ENCODE results near the gene ZNF837.
"Not testable (repeated sequence)": the region's sequence is repeated elsewhere in the genome, so short reads cannot be mapped to it uniquely, and the experiment has no call there.

ZNF837 gene

DNA sequence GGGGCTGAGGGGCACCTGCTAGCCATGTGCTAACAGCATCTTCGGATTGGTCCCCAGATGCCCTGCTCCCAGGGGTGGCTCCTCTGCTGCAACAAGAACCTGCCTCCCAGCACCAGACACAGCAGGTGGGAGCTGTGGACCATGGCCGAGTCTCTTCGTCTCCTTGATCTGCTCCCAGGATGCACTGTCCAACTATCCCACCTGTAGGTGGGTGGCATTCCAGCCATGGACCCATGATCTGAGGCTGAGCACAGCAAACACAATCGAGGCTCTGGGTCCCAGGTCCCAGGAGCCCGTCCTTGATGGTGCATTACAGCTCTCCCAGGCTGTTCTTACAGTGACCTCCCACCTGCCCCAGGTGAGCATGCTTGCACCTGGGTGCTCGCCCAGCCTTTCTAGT lies 1.6 kb downstream of the ZNF837 start:
- DNase-seq, result no peak
- intact Hi-C loops (cut with DNase I), result no loop called here

DNA sequence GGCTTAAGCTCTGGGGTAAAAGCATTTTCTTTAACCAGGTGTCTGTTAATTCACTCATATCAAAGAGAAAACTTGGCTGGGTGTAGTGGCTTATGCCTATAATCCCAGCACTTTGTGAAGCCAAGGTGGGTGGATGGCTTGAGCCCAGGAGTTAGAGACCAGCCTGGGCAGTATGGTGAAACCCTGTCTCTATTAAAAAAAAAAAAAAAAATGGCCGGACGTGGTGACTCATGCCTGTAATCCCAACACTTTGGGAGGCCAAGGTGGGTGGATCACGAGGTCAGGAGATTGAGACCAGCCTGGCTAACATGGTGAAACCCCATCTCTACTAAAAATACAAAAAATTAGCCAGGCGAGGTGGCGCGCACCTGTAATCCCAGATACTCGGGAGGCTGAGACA lies 4.1 kb downstream of the ZNF837 start:
- DNase-seq; intact Hi-C loops (cut with DNase I): not testable (repeated sequence)

DNA sequence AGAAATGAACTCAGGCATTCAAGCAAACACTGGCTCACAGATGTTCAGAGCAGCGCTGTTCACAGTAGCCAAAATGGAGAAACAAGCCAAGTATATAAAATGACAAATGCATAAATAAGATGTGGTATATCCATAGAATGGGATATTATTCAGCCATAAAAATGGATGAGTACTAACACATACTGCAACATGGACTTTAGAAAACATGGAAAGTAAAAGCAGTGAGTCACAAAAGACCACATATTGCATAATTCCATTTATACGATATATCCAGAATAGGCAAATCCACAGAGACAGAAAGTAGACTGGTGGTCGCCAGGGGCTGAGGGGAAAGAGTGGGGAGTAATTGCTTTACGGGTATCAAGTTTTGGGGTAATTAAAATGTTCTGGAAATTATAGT lies 6.6 kb downstream of the ZNF837 start:
- no peak for DNase-seq
- intact Hi-C loops (cut with DNase I), result no loop called here

DNA sequence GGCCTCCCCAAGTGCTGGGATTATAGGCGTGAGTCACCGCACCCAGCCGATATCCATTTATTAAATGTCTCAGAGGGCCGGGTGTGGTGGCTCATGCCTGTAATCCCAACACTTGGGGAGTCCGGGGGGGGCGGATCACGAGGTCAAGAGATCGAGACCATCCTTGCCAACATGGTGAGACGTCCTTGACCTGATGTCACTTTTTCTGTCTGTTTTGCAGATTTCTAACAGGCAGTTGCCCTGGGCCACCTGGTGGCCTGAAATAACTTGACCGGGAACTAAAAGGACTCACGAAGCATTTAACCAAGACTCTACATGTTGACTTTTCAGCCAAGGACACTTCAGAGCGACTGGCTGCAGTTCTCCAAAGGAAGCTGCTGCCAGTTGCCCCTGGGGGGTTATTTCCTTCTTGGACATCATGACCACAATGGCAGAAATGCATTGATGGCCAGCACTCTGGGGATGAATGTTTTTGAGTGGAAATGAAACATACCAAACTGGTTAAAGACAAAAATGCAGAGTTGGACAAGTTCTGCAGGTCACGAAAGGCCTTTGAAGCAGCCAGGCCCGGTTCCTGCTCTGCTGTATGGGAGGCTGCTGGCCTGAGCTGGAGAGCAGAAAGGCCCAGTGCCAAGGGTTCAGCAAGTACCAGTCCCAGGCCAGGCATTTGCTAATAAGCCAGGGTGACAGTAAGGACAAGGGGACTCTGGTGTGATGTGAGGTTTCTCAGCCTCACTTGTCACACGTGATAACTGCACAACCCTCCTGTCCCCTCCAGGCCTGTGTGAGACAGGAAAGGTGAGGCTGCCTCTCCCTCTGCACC lies 8.3 kb downstream of the ZNF837 start:
- intact Hi-C loops (cut with DNase I), result no loop called here
- DNase-seq, result no peak

DNA sequence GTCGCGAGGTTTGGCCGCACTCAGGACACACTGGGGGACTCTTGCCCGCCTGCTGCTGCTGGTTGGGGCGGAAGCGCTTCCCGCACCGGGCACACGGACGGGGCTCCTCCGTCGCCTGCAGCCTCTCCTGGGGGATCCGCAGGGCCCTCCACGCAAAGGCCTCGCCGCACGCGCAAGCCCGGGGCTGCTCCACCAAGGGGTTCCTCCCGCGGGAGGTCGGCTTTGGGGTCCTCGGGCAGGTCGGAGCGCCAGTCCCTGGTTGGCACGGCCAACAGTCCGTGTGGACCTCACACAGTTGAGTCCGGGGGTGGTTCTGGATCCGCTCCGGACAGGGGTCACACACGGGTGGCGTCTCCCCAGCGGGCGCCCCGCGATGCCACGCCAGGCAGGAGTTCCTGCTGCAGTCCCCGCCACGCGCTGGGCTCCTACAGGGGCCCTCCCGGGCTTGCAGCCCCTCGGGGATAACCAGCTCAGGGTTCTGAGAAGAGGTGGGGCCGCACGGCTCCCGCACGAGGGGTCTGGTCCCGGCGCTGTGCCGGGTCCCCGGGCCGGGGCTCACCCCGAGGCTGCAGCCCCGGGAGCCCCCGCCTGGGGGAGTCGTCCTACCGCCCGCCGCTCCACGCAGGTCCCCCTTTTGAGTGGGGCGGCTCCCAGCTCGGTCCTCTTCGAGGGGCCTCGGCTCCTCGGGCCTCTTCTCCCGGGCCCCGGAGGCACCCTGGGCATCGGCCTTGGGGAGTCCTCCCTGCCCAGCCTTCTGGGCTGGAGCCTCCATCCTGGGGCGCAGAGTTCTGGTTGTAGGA lies 12.1 kb downstream of the ZNF837 start:
- peak in 1 of 10 donors; percentile 86 for DNase-seq

DNA sequence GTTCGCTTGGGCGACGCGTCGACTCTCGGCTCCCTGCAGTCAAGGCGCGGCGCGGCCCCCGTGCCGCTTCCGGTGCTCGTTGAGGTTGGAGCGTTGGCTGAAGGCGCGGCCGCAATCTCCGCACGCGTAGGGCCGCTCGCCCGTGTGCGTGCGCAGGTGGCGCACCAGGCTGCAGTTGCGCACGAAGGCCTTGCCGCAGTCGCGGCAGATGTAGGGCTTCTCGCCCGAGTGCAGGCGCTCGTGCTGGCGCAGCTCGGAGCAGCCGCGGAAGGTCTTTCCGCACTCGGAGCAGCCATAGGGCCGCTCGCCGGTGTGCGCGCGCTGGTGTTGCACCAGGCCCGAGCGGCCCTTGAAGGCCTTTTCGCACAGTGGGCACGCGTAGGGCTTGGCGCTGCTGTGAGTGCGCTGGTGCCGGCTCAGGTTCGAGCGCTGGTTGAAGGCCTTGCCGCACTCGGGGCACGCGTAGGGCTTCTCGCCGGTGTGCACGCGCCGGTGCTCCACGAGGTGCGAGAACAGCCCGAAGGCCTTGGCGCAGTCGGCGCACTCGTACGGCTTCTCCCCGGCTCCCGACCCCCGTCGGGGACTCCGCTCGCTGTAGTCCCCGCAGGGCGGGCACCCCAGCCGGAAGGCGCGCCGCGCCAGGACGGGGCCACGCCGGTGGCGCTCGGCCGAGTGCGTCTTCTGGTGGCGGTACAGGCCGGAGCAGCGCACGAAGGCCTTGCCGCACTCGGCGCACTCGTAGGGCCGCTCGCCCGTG lies 13.0 kb downstream of the ZNF837 start:
- intact Hi-C loops (cut with DNase I), result no loop called here
- DNase-seq, result peak in 1 of 10 donors; percentile 77

More for the DNA sequence above, 12.1 kb downstream of the ZNF837 start:
- intact Hi-C loops (cut with DNase I), result no loop called here

DNA sequence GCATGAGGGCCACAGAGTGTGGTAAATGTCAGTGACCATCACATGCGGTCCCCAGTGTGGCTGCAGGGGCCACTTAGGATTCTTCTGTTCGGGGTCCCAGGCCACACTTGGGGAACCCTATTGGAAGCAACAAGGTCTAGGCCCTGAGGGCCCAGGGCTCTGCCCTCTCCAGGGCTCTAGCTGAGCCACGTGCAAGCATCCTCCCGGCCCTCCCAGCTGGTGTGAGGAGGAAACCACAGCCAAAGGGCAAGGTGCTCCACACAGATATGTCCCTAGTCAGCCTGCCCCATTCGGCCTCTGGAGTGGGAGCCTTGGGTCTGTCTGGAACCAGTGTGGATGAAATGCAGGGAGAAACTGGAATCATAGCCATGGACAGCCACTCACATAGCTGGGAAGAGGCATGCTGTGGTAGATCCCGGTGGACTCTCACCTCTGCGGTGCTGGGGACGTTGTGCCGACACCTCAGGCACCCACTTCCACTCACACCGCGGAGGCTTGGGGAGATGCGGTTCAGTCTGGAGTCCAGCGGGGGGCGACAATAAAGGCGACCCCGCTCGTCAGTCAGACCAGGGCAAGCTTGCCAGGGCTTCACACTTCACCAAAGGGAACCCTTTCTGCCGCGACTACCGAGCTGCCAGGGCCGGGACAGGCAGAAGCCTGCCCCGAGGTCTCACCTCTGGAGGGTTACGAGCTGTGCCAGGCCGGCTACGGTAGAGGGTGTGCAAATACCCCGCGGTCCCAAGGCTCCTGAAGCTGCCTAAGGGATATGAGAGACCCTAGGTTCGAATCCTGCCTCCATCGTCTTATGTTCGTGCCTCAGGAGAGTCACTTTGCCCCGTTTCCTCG lies 14.0 kb downstream of the ZNF837 start:
- peak in 1 of 10 donors; percentile 79 for DNase-seq
- intact Hi-C loops (cut with DNase I), result no loop called here

DNA sequence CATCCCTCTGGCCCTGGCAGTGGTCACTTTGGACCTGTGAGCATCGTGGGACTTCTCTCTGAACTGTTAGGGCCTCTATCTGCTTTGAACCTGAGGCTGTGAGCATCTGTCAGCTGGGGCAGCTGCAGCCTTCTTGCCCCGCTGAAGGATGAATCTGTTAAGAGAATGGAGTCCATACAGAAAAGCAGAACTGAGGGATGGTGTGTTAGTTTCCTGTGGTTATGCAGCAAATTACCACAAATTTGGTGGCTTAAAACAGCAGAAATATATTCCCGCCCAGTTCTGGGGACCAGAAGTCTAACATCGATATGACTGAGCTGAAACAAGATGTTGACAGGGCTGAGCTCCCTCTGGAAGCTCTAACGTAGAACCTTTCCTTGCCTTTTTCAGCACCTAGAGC lies 16.7 kb downstream of the ZNF837 start:
- DNase-seq, result peak in 1 of 10 donors; percentile 36
- intact Hi-C loops (cut with DNase I), result no loop called here

DNA sequence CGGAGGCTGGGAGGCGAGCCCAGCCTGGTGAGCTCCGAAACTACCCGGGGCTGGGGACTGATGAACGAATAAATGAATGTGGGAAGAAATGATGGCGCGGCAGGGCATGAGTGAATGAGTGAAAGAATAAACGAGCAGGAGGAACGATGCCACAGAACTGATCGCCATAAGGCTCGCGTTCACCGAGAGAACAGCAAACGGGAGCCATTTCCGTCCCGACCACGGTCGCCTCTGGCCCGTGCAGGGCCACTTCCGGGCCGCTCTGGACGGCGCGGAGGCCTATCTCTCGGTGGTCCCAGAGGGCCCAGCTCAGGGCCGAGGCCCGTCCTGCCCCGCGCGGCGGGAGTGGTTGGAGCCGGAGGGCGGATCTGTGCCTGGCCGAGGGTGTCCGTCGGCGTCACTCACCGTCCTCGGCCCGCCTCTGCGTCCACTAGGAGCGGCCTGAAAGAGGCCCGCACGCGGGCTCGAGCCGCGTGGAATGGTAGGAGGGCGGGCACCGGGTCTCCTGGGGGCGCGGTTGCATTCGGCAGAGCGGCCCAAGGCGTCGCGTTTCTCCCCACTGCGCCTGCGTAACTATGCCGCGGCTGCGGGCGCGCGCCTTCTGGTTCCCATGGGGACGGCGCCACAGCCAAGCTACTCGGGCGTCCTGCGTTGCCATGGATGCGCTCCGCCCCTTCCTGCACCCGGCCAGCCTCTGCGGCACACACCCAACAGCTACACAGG lies 18.4 kb downstream of the ZNF837 start, which contains the start of gene ZNF497:
Gene ZNF497, minus strand, starts transcription at position 480 of the 723 bp plus-strand sequence. CDS start 5,116 bp downstream, outside the sequence.
- intact Hi-C loops (cut with DNase I), result loop anchor here (1.0 to 2.0 kb wide), 3 partner anchors 15 to 35 kb away; partner anchors contain the start of gene ZNF837
- DNase-seq, result peak; percentile 94 to 100 (median 96)

DNA sequence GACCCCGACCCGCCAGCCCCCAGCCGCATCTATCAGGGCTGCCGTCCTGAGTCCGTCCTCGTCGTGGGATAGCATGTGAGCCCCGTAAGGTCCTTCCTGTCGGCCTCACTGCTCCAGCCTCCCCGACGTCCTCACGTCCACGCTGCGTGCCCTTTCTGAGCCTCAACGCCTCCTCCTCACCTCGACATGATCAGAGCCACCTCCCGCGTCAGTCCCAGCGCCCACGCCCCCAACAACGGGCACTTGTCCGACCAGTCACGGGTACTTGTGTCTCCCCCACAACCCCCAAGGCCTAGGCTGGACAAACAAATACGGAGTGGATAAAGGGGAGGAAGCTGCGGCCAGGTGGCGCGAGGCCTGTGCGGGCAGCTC lies 18.9 kb downstream of the ZNF837 start:
- intact Hi-C loops (cut with DNase I), result loop anchor here (1.0 to 2.0 kb wide), 3 partner anchors 15 to 35 kb away; partner anchors contain the start of gene ZNF837
- peak in 7 of 10 donors; percentile 21 to 87 (median 51) for DNase-seq

DNA sequence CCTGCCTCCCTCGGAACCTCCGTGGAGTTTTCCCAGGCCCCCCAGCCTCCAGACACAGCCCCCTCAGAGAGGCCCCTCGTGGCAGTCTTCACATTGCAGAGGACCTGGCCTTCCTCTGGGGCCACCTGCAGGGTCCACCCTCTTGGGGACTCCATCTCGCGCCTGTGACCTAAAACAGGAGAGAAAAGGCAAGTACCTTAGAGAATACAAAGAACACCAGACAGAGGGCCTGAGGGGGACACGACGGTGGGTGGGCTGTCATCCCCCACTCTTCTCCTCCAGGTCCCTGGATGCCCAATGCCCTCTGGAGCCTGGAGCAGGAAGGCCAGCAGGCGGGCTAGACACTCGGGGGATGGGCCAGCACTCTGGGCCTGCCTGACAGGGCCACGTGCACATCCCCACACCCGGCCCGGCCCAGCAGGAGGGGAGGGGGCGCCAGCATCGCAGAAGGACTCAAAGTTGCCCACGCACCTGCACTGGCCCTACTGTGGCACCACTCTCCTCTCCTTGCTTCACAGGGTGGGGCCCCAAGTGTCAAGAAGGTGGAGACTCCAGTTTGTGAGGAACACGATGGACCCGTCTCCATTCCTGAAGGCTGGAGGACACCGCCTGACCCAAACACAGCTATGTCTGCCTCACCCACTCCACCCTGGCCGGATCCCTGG lies 23.2 kb downstream of the ZNF837 start:
- peak in 1 of 10 donors; percentile 47 for DNase-seq
- intact Hi-C loops (cut with DNase I), result no loop called here

DNA sequence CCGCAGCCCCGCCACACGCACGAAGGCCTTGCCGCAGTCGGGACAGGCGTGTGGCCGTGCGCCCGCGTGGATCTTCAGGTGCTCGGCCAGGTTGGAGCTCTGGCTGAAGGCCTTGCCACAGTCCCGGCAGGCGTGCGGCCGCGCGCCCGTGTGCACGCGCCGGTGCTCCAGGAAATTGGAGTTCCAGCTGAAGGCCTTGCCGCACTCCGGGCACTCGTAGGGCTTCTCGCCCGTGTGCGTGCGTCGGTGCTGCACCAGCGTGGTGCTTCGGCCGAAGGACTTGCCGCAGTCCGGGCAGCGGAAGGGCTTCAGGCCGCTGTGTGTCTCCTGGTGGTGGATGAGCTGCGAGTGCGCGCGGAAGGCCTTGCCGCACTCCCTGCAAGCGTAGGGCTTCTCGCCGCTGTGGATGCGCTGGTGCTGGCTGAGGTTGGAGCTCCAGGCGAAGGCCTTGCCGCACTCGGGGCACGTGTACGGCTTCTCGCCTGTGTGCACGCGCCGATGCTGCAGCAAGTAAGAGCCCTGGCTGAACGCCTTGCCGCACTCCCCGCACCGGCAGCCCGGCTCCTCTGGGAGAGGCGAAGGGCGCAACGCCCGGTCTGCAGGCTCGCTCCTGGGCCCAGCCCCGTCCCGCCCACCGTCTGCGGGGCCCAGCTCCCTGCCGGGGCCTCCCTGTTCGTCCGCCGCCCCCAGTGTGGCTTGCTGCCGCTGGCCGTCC lies 23.9 kb downstream of the ZNF837 start:
- DNase-seq, result peak in 3 of 10 donors; percentile 58 to 84 (median 80)
- intact Hi-C loops (cut with DNase I), result no loop called here

DNA sequence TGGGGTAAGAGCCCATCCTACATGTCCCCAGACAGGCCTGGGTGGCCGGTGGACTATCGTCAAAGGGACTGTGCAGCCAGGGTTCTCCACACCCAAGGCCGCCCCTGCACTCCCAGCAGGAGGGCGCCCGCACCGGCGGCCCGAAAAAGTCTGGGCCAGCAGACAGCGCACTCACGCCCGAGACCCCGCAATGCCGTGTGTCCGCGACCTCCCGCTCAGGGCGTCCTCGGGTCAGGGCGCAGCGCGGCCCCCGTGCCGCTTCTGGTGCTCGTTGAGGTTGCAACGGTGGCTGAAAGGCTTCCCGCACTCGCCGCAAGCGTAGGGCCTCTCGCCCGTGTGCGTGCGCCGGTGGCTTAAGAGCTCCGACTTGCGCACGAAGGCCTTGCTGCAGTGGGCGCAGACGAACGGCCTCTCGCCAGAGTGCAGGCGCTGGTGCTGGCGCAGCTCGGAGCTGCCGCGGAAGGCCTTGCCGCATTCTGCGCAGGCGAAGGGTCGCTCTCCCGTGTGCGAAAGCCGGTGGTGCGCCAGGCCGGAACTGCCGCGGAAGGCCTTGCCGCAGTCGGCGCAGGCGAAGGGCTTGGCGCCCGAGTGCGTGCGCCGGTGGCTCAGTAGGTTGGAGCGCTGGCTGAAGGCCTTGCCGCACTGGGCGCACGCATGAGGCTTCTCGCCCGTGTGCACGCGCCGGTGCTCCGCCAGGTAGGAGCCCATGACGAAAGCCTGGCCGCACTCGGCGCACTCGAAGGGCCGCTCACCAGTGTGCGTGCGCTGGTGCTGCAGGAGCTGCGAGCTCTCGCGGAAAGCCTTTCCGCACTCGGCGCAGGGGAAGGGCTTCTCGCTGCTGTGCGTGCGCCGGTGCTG lies 24.7 kb downstream of the ZNF837 start:
- intact Hi-C loops (cut with DNase I), result no loop called here
- peak in 3 of 10 donors; percentile 73 to 77 (median 74) for DNase-seq

DNA sequence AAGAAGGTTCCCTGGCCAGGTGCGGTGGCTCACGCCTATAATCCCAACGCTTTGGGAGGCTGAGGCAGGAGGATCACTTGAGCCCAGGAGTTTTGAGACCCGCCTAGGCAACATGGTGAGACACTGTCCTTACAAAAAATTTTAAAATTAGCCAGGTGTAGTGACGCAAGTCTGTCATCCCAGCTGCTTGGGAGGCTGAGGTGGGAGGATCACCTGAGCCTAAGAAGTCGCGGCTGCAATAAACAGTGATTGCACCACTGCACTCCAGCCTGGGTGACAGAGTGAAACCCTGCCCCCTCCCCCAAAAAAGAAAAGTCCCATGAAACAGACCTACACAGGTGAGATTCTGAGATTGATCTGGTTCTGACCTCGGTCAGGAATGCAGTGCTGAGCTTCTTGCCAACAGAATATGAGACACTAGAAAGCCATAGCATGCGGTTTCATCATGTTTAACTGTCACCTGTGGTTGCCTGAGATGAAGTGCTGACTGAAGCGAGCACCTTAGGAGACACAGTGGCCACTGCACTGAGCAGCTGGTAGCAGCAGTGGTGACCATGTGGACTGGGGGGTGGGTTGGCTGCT lies 25.5 kb downstream of the ZNF837 start:
- peak in 3 of 10 donors; percentile 26 to 49 (median 37) for DNase-seq
- intact Hi-C loops (cut with DNase I), result no loop called here

DNA sequence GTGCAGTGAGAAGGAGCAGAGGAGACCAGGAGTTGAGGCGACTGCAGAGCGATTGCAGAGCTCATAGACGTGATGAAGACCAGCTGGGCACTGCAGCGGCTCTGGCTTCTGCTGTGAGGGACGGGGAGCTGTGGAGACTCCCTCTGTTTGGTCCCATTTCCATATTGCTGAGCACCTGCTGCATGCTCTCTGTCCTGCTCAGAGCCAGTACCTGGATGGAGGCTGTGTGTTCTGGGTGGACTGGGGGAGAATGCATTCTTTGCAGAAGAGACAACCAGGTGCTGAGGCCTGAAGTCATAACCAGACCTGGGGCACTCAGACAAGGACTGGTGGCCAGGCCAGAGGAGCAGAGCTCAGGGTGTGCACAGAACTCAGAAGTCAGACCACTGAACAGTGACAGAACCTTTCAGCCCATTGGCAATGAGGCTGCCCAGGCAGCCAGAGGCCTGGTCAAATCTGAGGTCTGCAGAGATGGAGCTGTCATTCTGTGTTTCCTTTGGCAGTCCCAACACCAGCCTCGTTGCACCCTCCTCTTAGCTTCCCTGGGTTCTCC lies 26.3 kb downstream of the ZNF837 start:
- DNase-seq, result peak in 2 of 10 donors; percentile 40 to 68
- intact Hi-C loops (cut with DNase I), result no loop called here
